Stimulated activated CD4-positive, alpha-beta T cell treated with anti-CD3 and anti-CD28 coated beads, Interleukin-4, amount 100 ng/mL, for 1 hour (primary cell): ENCODE measurements around the gene TNNT1.

Source experiments
- DNase-seq: peaks from one replicate; pipeline ENCODE4 v3.0.0-alpha.2; 2020

TNNT1 gene

GRCh38 chr19:55087542-55087901, 61.5 kb downstream of the TNNT1 start:
- no peak for DNase-seq

GRCh38 chr19:55086730-55087541, 62.1 kb downstream of the TNNT1 start:
- peak; percentile 54 for DNase-seq

- DNase-seq = no peak
Observed at GRCh38 chr19:55085923-55086715, 62.9 kb downstream of the TNNT1 start.

GRCh38 chr19:55084416-55084815, 64.6 kb downstream of the TNNT1 start:
- DNase-seq = no peak

GRCh38 chr19:55083004-55083850, 65.8 kb downstream of the TNNT1 start:
- no peak for DNase-seq
